ENCODE results near the gene MEAK7. TPM values are rescaled to one million over a fixed set of nuclear protein-coding genes. Genes with fewer than 3 reads are reported as not detected.

Gene MEAK7
- total RNA-seq, 4 donors from 2014 or later: 20.3 to 29.1 (median 21.8) TPM

- peak overlapping the region; percentile 56 to 77 (median 62) for H3K4me3 ChIP-seq
- 0 to 40% methylated on average over 4 to 13 of the region's 13 CpGs for WGBS, 2 donors (ENCODE audit: low coverage in 1 of 2)
- no peaks in the 10 kb centered on the region for H3K36me3 ChIP-seq
- H3K9me3 ChIP-seq: no peaks in the 10 kb centered on the region
- no peak for DNase-seq
- in situ Hi-C loops (cut with MboI; ENCODE audit: low pct_ligation_motif_present in 1 of 4, low pct_unique_long_range_greater_than_20kb in 1 of 4, low sequenced_read_pairs in 3 of 4) (loop anchor here in 2 of 4 donors (25.0 kb wide), 2 partner anchors 208 to 233 kb away; no protein-coding TSS in a partner anchor), intact Hi-C loops (cut with DNase I; ENCODE audit: low total_unique reads) (no loop called here)
- peaks cover 14 to 31% (median 21%) of the 10 kb centered on the region in 4 donors for H3K4me1 ChIP-seq
- TF ChIP-seq EP300 (IDR thresholded peaks at IDR 0.05; ENCODE audit: low read depth) (no peak), POLR2AphosphoS5 (IDR thresholded peaks at IDR 0.05) (no peak), POLR2A (IDR thresholded peaks at IDR 0.05) (no peak)
- TF ChIP-seq, protein P1, sequence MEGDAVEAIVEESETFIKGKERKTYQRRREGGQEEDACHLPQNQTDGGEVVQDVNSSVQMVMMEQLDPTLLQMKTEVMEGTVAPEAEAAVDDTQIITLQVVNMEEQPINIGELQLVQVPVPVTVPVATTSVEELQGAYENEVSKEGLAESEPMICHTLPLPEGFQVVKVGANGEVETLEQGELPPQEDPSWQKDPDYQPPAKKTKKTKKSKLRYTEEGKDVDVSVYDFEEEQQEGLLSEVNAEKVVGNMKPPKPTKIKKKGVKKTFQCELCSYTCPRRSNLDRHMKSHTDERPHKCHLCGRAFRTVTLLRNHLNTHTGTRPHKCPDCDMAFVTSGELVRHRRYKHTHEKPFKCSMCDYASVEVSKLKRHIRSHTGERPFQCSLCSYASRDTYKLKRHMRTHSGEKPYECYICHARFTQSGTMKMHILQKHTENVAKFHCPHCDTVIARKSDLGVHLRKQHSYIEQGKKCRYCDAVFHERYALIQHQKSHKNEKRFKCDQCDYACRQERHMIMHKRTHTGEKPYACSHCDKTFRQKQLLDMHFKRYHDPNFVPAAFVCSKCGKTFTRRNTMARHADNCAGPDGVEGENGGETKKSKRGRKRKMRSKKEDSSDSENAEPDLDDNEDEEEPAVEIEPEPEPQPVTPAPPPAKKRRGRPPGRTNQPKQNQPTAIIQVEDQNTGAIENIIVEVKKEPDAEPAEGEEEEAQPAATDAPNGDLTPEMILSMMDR (IDR thresholded peaks at IDR 0.05): no peak
- no peaks in the 10 kb centered on the region for H3K27me3 ChIP-seq
- H3K27ac ChIP-seq: peak overlapping the region; percentile 84 to 88 (median 86)
These were observed 586 bp downstream of the MEAK7 start for GRCh38 chr16:84503751-84504395.

DNA sequence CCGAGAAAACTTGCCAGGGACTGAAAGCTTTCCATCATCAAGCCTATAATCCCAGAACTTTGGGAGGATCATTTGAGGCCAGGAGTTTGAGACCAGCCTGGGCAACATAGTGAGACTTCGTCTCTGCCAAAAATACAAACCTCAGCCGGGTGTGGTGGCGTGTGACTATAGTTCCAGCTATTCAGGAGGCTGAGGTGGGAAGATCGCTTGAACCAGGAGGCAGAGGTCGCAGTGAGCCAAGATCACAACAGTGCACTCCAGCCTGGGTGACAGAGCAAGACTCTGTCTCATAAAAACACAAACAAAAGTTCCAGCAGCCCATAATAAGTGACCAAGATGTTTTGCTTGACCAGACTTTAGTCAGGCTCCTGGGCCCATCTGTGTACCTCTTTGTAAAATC is 1.9 kb downstream of the MEAK7 start:
- Histone ChIP-seq H3K4me3 (no peak overlapping the region), H3K36me3 (peaks cover 0 to 6% (median 0%) of the 10 kb centered on the region in 4 donors), H3K27ac (no peak overlapping the region), H3K9me3 (no peaks in the 10 kb centered on the region), H3K4me1 (peaks cover 14 to 31% (median 21%) of the 10 kb centered on the region in 4 donors), H3K27me3 (no peaks in the 10 kb centered on the region)
- no peak for DNase-seq
- in situ Hi-C loops (cut with MboI; ENCODE audit: low pct_ligation_motif_present in 1 of 4, low pct_unique_long_range_greater_than_20kb in 1 of 4, low sequenced_read_pairs in 3 of 4): loop anchor here in 2 of 4 donors (25.0 kb wide), 2 partner anchors 210 to 235 kb away; no protein-coding TSS in a partner anchor
- 93% methylated on average over 6 of the region's 6 CpGs; no CpG with 5 or more reads in 1 of the 2 donors for WGBS, 2 donors (ENCODE audit: low coverage in 1 of 2)
- TF ChIP-seq POLR2AphosphoS5 (IDR thresholded peaks at IDR 0.05) (no peak), EP300 (IDR thresholded peaks at IDR 0.05; ENCODE audit: low read depth) (no peak), POLR2A (IDR thresholded peaks at IDR 0.05) (no peak)
- TF ChIP-seq, protein P1 (IDR thresholded peaks at IDR 0.05): no peak
- intact Hi-C loops (cut with DNase I; ENCODE audit: low total_unique reads): no loop called here

DNA sequence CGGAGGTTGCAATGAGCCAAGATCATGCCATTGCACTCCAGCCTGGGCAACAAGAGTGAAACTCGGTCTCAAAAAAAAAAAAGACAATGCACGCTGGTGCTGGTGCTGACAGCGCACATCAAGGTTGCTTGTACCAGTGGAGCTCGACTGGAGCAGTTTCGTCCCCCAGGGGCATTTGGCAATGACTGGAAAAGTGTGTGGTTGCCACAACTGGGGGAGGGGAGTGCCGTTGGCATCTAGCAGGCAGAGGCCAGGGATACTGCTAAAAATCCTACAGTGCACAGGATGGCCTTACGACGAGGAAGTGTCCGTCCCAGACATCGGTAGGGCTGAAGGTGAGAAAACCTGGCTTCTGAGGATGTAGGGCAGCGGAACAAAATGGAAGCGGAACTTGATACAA is 2.4 kb downstream of the MEAK7 start:
- Histone ChIP-seq H3K27ac (no peak overlapping the region), H3K4me3 (no peak overlapping the region), H3K4me1 (peaks cover 14 to 31% (median 21%) of the 10 kb centered on the region in 4 donors), H3K27me3 (no peaks in the 10 kb centered on the region), H3K9me3 (no peaks in the 10 kb centered on the region), H3K36me3 (peaks cover 0 to 11% (median 0%) of the 10 kb centered on the region in 4 donors)
- no peak for DNase-seq
- in situ Hi-C loops (cut with MboI; ENCODE audit: low pct_ligation_motif_present in 1 of 4, low pct_unique_long_range_greater_than_20kb in 1 of 4, low sequenced_read_pairs in 3 of 4) (loop anchor here in 2 of 4 donors (25.0 kb wide), 2 partner anchors 210 to 235 kb away; no protein-coding TSS in a partner anchor), intact Hi-C loops (cut with DNase I; ENCODE audit: low total_unique reads) (no loop called here)
- WGBS, 2 donors (ENCODE audit: low coverage in 1 of 2): 87 to 96% methylated on average over 7 to 13 of the region's 13 CpGs
- no peak for TF ChIP-seq POLR2AphosphoS5 (IDR thresholded peaks at IDR 0.05)

DNA sequence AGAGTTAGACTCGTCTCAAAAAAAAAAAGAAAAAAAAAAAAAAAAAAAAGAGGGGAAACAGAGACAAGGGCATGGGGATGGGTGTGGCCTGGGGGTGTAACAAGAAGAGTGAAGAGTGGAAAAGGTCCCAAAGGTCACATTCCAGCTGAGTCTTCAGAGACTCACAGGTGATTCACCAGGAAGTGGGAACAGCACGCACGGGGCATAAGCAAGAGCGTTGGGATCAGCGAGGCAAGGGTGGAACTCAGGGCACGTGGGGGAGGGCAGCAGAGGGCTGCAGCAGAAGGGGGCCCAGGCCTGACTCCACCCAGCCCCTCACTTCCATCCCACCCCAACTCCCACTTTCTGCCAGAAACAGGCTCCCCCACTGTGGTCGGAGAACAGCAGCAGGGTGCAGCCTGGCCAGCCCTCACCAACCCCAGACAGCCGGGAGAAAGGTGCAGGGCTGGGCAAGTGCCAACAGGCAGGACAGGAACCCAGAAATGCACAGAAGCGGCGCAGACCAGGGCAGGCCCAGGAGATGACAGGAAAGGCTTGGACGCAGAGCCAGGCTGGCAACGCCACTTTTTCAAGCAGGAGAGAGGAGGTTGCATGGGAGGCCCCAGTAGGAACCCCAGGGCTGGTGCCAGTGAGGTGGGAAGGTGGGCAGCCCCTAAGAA is 3.3 kb downstream of the MEAK7 start:
- H3K4me3 ChIP-seq: no peak overlapping the region
- 81% methylated on average over 12 of the region's 12 CpGs; no CpG with 5 or more reads in 1 of the 2 donors for WGBS, 2 donors (ENCODE audit: low coverage in 1 of 2)
- intact Hi-C loops (cut with DNase I; ENCODE audit: low total_unique reads): no loop called here
- DNase-seq: peak; percentile 27
- no peaks in the 10 kb centered on the region for H3K27me3 ChIP-seq
- in situ Hi-C loops (cut with MboI; ENCODE audit: low pct_ligation_motif_present in 1 of 4, low pct_unique_long_range_greater_than_20kb in 1 of 4, low sequenced_read_pairs in 3 of 4): loop anchor here in 2 of 4 donors (25.0 kb wide), 2 partner anchors 211 to 236 kb away; no protein-coding TSS in a partner anchor
- no peak for TF ChIP-seq POLR2AphosphoS5 (IDR thresholded peaks at IDR 0.05)
- no peak for TF ChIP-seq EP300 (IDR thresholded peaks at IDR 0.05; ENCODE audit: low read depth)
- TF ChIP-seq, protein P1 (IDR thresholded peaks at IDR 0.05): no peak
- no peak for TF ChIP-seq POLR2A (IDR thresholded peaks at IDR 0.05)
- H3K9me3 ChIP-seq: no peaks in the 10 kb centered on the region
- H3K36me3 ChIP-seq: peaks cover 0 to 14% (median 0%) of the 10 kb centered on the region in 4 donors
- no peak overlapping the region for H3K27ac ChIP-seq
- H3K4me1 ChIP-seq: peaks cover 14 to 24% (median 19%) of the 10 kb centered on the region in 4 donors

Measured in transverse colon (tissue), 4 donors.